ENCODE data around the gene CZIB.
A peak's percentile ranks its signal among the peaks of the same experiment; 100 is the strongest.

Gene CZIB

GRCh38 chr1:53258216-53258615, 37.8 kb upstream of the CZIB start:
- H3K36me3 ChIP-seq: peaks cover 84 to 100% (median 100%) of the 10 kb centered on the region in 11 experiments
- peaks cover 0 to 12% (median 0%) of the 10 kb centered on the region in 11 experiments; a peak in 5 of 22 replicates for H4K20me1 ChIP-seq
- no peak overlapping the region for H3K27ac ChIP-seq
- H3K27me3 ChIP-seq: no peaks in the 10 kb centered on the region
- H3K4me3 ChIP-seq: no peak overlapping the region
- no peaks in the 10 kb centered on the region for H3K9me3 ChIP-seq (replicated peaks in 1 of 11)
- H3K4me2 ChIP-seq: no peak overlapping the region
- no peaks in the 10 kb centered on the region for H3K4me1 ChIP-seq
- H3K9ac ChIP-seq: no peak overlapping the region
- no peak for TF ChIP-seq Cebpa-rat (IDR thresholded peaks at IDR 0.05)

DNA sequence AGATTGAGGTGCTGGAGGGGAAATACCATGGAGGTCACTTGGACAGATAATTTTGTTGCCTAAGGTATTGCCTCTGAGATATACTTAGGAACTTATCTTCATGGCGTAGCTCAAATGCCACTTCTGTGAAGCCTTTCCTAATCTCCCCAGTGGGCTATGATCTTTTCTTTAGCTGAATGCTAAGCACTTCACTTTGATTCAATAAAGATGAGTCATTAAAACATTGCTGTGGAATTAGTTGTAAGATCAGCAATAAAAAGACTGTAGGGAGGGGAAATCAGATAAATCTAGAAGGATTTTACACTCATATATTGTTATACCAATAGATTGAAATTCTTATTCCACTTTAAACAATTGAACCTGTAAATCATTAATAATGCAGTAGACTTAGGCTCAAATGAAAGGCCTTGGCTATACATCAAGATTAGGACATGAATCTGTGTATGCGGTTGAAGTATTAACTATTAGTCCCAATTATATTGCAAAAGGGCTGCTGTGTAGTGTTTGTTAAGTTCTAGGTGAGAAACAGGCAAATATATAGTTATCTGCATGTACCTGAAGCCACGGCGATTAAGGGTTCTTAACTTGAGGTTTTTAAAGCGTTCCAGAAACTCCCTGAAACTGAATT, 37.1 kb upstream of the CZIB start:
- peaks cover 78 to 100% (median 96%) of the 10 kb centered on the region in 11 experiments for H3K36me3 ChIP-seq
- no peak overlapping the region for H3K27ac ChIP-seq
- H3K4me1 ChIP-seq: no peaks in the 10 kb centered on the region

GRCh38 chr1:53256511-53257453, 36.3 kb upstream of the CZIB start:
- TF ChIP-seq Cebpa-rat (IDR thresholded peaks at IDR 0.05): no peak

More for the DNA sequence above, 37.1 kb upstream of the CZIB start:
- H3K9me3 ChIP-seq (replicated peaks in 1 of 11): no peaks in the 10 kb centered on the region
- peaks cover 0 to 7% (median 0%) of the 10 kb centered on the region in 11 experiments; a peak in 5 of 22 replicates for H4K20me1 ChIP-seq
- TF ChIP-seq Cebpa-rat (IDR thresholded peaks at IDR 0.05): no peak
- no peak overlapping the region for H3K9ac ChIP-seq
- no peak overlapping the region for H3K4me3 ChIP-seq
- no peaks in the 10 kb centered on the region for H3K27me3 ChIP-seq
- no peak overlapping the region for H3K4me2 ChIP-seq

DNA sequence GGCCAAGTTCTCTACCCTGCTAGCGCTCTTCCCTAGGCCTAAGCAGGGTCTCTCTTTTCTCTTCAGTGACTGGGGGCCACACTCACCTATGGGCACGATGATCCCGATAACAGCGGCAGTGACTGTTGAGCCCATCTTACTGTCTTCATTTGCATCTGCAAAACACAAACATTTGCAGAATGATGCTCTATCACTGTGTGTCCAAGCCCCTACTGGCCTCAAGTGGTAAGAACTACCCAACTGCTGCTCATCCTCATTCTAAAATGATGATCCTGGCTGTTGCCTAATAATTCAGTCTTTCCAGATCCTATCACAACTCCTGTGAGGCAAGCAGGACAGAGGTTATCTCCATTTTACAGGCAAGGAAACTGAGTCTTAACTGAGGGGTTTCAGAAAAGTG, 34.6 kb upstream of the CZIB start:
- Histone ChIP-seq H3K27me3 (no peaks in the 10 kb centered on the region), H3K4me1 (no peaks in the 10 kb centered on the region), H3K9ac (no peak overlapping the region), H3K4me3 (no peak overlapping the region), H4K20me1 (peaks cover 0 to 7% (median 0%) of the 10 kb centered on the region in 11 experiments; a peak in 1 of 22 replicates), H3K36me3 (peaks cover 77 to 100% (median 96%) of the 10 kb centered on the region in 11 experiments), H3K4me2 (no peak overlapping the region), H3K9me3 (replicated peaks in 1 of 11) (no peaks in the 10 kb centered on the region), H3K27ac (no peak overlapping the region)
- no peak for TF ChIP-seq Cebpa-rat (IDR thresholded peaks at IDR 0.05)

More at GRCh38 chr1:53256511-53257453, 36.3 kb upstream of the CZIB start:
- Histone ChIP-seq H4K20me1 (peaks cover 0 to 7% (median 0%) of the 10 kb centered on the region in 11 experiments; a peak in 3 of 22 replicates), H3K27me3 (no peaks in the 10 kb centered on the region), H3K9ac (0 out of 22 replicates have a peak overlapping the region, but pooled peaks of 1 of the 11 experiments have one; percentile 34), H3K4me3 (no peak overlapping the region), H3K9me3 (replicated peaks in 1 of 11) (no peaks in the 10 kb centered on the region), H3K4me2 (no peak overlapping the region), H3K4me1 (no peaks in the 10 kb centered on the region), H3K27ac (no peak overlapping the region), H3K36me3 (peaks cover 78 to 100% (median 96%) of the 10 kb centered on the region in 11 experiments)

DNA sequence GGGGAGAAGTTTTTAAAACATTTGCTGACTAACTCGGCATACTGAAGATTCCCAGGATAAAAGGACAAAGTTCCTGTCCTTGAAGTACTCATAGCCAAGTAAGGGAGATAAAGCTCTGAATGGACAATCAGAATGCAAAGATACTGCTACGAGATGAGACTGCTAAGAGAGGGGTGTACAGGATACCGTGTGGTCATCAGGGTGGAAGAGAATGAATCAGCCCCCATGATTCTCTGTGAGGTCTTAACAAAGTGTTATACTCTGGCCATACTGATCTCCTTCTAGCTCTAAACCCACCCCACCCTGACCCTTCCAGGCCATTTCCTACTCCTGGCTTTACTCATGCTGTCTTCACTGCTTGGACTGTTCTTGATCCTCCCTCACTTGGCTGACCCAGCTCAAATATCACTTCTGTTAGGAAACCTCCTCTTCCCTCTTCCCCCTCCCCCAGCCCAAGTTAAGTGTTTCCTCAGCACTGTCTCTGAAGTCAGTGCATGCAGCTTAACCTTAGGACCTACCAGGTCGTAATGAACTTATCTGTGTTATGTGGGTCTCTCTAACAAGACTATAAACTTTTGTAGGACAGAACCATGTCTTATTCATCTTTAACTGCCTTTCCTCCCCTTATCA, 33.7 kb upstream of the CZIB start:
- Histone ChIP-seq H3K27ac (no peak overlapping the region), H3K36me3 (peaks cover 77 to 100% (median 96%) of the 10 kb centered on the region in 11 experiments), H3K9me3 (replicated peaks in 1 of 11) (no peaks in the 10 kb centered on the region), H3K4me2 (no peak overlapping the region), H3K4me1 (no peaks in the 10 kb centered on the region), H3K4me3 (no peak overlapping the region), H3K9ac (no peak overlapping the region), H3K27me3 (no peaks in the 10 kb centered on the region), H4K20me1 (peaks cover 0 to 7% (median 0%) of the 10 kb centered on the region in 11 experiments; a peak in 2 of 22 replicates)
- TF ChIP-seq Cebpa-rat (IDR thresholded peaks at IDR 0.05): no peak

- H3K27me3 ChIP-seq: no peaks in the 10 kb centered on the region
- no peaks in the 10 kb centered on the region for H3K9me3 ChIP-seq (replicated peaks in 1 of 11)
- peaks cover 0 to 20% (median 16%) of the 10 kb centered on the region in 10 experiments; a peak in 16 of 20 replicates for H3K4me1 ChIP-seq
- peaks cover 0 to 8% (median 0%) of the 10 kb centered on the region in 11 experiments; a peak in 2 of 22 replicates for H4K20me1 ChIP-seq
- no peak overlapping the region for H3K4me3 ChIP-seq
- no peak for TF ChIP-seq Cebpa-rat (IDR thresholded peaks at IDR 0.05)
- no peak overlapping the region for H3K27ac ChIP-seq
- H3K4me2 ChIP-seq: no peak overlapping the region
- H3K36me3 ChIP-seq: peaks cover 70 to 100% (median 96%) of the 10 kb centered on the region in 11 experiments
- H3K9ac ChIP-seq: no peak overlapping the region
Observed at GRCh38 chr1:53250325-53250724, 29.9 kb upstream of the CZIB start.

DNA sequence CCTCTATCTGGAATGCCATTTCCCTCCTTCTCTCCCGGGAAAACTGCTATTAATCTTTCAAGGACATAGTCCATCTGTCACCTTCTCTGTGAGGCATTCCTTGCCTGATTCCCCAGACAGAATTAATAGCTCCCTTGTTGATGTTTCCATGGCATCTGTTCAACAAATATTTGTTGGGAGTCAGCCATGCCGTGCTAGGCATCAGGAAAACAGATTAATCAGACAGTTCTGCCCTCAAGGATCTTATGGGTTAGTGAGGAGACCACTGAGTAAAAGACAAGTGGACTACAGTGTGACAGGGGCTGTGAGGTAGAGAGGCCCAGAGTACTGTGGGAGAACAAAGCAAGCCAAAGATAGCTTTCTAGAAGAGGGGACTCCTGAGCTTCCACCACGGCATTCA, 29.3 kb upstream of the CZIB start:
- Histone ChIP-seq H3K27ac (no peak overlapping the region), H3K4me2 (no peak overlapping the region), H3K9me3 (replicated peaks in 1 of 11) (no peaks in the 10 kb centered on the region), H3K36me3 (peaks cover 64 to 100% (median 96%) of the 10 kb centered on the region in 11 experiments), H3K9ac (no peak overlapping the region), H4K20me1 (peaks cover 0 to 8% (median 0%) of the 10 kb centered on the region in 11 experiments; a peak in 2 of 22 replicates), H3K27me3 (no peaks in the 10 kb centered on the region), H3K4me3 (no peak overlapping the region), H3K4me1 (peaks cover 0 to 27% (median 16%) of the 10 kb centered on the region in 10 experiments; a peak in 16 of 20 replicates)
- no peak for TF ChIP-seq Cebpa-rat (IDR thresholded peaks at IDR 0.05)

- H3K36me3 ChIP-seq: peaks cover 46 to 84% (median 76%) of the 10 kb centered on the region in 11 experiments
- H3K27me3 ChIP-seq: no peaks in the 10 kb centered on the region
- H3K9me3 ChIP-seq (replicated peaks in 1 of 11): no peaks in the 10 kb centered on the region
- TF ChIP-seq Cebpa-rat (IDR thresholded peaks at IDR 0.05): no peak
- peak overlapping the region in 1 of 11 experiments; percentile 1; a peak in 1 of 22 replicates for H3K27ac ChIP-seq
- H3K4me1 ChIP-seq: peaks cover 0 to 33% (median 17%) of the 10 kb centered on the region in 10 experiments; a peak in 16 of 20 replicates
- peaks cover 0 to 8% (median 0%) of the 10 kb centered on the region in 11 experiments; a peak in 1 of 22 replicates for H4K20me1 ChIP-seq
- no peak overlapping the region for H3K9ac ChIP-seq
- H3K4me3 ChIP-seq: no peak overlapping the region
- H3K4me2 ChIP-seq: peak overlapping the region in 8 of 11 experiments; percentile 20 to 55 (median 42); a peak in 13 of 22 replicates
Observed at GRCh38 chr1:53246261-53247134, 26.1 kb upstream of the CZIB start.
